Panc1 (cell line): ENCODE measurements around the gene ZDHHC4.

ENCODE experiments used
- POLR2AphosphoS5 ChIP-seq: IDR thresholded peaks from 2 replicates; pipeline ENCODE4 v1.6.1; 2012; ENCODE audit warnings: mild to moderate bottlenecking, low read depth, low read length, moderate library complexity
- TF ChIP-seq, protein P1 (sequence below): fragments of 450-650 bp; IDR thresholded peaks from 2 replicates; pipeline ENCODE4 v1.5.1; 2017; ENCODE audit warnings: mild to moderate bottlenecking
- TF ChIP-seq, protein P2 (sequence below), 2 experiments: IDR thresholded peaks; 2 replicates each; pipeline ENCODE4 v1.6.1; 2011 to 2012; ENCODE audit warnings: low read depth in 2 of 2, control low read depth in 1 of 2, low read length in 1 of 2, mild to moderate bottlenecking in 1 of 2, moderate library complexity in 1 of 2; ENCODE audit not compliant: insufficient read depth in 1 of 2

DNA sequence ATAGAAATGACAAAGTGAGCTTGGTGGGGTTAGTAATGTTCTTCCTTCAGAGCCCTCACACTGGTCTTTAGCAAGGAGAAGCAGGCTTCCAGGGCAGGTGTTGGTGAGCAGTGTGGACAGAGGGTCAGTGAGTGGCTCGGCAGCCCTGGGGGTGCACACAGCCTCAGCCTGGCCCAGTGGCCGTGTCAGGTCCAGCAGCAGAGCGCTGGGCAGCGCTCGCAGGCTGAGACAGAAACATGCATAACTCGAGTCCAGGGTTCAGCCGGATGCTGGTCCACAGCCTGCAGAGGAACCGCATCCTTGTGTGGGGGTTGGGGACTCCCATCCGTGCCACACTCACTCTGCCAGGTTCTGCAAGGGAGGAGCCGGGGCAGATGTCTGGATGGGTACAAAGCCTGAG is 27.2 kb downstream of the ZDHHC4 start:
- TF ChIP-seq, protein P1, sequence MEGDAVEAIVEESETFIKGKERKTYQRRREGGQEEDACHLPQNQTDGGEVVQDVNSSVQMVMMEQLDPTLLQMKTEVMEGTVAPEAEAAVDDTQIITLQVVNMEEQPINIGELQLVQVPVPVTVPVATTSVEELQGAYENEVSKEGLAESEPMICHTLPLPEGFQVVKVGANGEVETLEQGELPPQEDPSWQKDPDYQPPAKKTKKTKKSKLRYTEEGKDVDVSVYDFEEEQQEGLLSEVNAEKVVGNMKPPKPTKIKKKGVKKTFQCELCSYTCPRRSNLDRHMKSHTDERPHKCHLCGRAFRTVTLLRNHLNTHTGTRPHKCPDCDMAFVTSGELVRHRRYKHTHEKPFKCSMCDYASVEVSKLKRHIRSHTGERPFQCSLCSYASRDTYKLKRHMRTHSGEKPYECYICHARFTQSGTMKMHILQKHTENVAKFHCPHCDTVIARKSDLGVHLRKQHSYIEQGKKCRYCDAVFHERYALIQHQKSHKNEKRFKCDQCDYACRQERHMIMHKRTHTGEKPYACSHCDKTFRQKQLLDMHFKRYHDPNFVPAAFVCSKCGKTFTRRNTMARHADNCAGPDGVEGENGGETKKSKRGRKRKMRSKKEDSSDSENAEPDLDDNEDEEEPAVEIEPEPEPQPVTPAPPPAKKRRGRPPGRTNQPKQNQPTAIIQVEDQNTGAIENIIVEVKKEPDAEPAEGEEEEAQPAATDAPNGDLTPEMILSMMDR = no peak
- TF ChIP-seq POLR2AphosphoS5 = no peak
- TF ChIP-seq, protein P2, sequence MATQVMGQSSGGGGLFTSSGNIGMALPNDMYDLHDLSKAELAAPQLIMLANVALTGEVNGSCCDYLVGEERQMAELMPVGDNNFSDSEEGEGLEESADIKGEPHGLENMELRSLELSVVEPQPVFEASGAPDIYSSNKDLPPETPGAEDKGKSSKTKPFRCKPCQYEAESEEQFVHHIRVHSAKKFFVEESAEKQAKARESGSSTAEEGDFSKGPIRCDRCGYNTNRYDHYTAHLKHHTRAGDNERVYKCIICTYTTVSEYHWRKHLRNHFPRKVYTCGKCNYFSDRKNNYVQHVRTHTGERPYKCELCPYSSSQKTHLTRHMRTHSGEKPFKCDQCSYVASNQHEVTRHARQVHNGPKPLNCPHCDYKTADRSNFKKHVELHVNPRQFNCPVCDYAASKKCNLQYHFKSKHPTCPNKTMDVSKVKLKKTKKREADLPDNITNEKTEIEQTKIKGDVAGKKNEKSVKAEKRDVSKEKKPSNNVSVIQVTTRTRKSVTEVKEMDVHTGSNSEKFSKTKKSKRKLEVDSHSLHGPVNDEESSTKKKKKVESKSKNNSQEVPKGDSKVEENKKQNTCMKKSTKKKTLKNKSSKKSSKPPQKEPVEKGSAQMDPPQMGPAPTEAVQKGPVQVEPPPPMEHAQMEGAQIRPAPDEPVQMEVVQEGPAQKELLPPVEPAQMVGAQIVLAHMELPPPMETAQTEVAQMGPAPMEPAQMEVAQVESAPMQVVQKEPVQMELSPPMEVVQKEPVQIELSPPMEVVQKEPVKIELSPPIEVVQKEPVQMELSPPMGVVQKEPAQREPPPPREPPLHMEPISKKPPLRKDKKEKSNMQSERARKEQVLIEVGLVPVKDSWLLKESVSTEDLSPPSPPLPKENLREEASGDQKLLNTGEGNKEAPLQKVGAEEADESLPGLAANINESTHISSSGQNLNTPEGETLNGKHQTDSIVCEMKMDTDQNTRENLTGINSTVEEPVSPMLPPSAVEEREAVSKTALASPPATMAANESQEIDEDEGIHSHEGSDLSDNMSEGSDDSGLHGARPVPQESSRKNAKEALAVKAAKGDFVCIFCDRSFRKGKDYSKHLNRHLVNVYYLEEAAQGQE (IDR thresholded peaks at IDR 0.05; ENCODE audit: insufficient read depth in 1 of 2, low read depth in 2 of 2, low read length in 1 of 2) = no peak
